EH (cell line): ENCODE results near the gene BCORL1.

Experiments
- DNase-seq: peaks from one replicate; pipeline ENCODE4 v3.0.0-alpha.2; 2015; ENCODE audit warnings: low read depth

The BCORL1 gene

DNA sequence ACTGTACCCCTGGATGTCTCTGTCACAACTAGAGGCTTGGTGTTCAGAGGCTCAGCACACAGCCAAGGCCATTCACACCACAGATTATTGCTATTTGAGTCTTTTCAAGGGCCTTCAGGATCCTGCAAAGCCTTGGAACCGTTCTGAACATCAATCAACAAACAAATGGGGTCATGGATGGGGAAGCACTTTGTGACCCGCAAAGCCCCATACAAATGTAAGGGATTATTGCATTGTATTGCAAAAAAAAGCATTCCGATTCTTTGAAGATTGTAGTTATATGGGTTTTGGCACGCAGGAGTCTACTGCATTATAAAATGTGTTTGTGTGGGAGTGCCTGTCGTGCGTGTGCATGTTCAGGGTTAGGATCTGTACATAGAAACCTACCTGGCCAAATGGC is 17.3 kb upstream of the BCORL1 start:
- DNase-seq, result no peak

DNA sequence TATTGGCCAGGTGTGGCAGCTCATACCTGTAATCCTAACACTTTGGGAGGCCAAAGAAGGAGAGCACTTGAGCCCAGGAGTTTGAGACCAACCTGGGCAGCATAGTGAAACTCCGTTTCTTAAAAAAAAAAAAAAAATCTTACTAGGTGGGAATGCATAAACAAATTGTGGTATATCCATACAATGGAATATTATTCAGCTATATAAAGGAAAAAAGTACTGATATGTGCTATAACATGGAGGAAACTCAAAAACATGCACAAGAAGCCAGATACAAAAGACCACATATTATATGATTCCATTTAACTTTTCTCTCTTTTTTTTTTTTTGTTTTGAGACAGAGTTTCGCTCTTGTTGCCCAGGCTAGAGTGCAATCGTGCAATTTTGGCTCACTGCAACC is 13.5 kb upstream of the BCORL1 start:
- no peak for DNase-seq

DNA sequence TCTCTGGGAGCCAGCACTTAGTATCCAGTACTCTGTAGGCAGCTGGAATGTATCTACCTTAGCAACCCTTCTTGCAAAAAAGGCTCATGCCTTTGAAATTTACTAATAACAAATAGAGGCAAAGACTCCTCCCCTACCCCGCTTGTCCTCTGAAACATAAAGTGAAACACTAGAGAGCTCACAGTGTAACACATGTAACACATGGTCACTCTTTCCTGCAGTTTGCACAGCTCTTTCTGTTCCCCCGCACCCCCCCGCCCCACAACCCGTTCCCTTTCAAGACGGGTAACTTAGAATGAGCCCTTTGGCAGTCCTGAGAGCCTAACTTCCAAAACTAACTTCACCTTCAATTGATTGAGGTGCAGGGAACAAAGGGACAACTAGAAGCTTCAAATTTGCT is 6.0 kb upstream of the BCORL1 start:
- no peak for DNase-seq

DNA sequence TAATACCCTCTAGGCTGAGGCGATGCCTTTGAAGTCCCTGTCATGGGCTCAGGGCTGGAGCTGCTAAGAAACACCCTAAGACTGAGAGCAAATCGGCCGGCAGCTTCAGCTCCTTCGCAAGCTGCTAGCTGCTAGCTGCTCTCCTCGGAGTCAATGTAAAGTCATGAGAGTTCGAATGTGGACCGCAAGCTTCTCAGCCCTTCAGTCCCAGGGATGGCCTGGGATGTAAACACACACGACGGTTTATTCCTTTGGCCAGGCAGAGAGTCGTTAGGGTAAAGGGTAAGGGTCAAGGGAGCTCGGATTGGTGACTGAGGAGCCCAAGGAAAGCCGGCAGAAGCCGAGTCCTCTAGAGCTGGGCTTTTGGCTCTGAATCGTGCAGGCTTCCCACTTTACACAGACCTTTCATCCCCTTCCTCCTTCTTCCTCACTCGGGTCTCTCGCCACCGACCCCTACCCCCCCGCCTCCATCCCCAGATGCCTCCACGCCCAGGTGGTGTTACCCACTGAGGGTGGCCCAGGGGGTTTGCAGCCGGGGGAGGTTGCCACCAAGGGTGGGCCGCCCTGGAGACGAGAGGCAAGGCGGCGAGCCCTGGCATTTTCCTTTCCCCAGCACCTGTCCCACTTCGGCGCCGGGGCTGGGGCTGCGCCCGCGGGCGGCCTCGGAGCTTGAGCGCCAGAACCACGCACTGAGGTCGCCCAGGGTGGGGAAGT is 3.1 kb upstream of the BCORL1 start:
- DNase-seq, result no peak

DNA sequence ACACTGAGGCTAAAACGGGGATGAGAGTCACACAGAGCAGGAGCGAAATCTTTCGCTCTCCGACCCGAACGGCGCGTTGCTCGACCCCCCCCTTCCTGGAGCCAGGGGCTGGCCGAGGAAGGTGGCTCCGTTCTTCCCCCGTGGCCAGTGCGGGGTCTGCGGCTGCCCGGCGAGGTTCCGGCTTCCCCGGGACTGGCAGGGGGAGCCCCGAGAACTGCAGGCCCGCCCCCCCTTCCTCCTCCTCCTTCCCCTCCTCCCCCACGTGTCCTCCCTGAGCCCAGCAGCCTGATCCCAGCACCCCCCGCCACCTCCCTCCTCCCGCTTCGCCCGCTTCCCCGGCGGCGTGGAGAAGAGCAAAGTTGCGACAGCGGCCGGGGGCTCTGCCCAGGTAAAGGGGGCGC is 2.4 kb upstream of the BCORL1 start:
- DNase-seq, result no peak

DNA sequence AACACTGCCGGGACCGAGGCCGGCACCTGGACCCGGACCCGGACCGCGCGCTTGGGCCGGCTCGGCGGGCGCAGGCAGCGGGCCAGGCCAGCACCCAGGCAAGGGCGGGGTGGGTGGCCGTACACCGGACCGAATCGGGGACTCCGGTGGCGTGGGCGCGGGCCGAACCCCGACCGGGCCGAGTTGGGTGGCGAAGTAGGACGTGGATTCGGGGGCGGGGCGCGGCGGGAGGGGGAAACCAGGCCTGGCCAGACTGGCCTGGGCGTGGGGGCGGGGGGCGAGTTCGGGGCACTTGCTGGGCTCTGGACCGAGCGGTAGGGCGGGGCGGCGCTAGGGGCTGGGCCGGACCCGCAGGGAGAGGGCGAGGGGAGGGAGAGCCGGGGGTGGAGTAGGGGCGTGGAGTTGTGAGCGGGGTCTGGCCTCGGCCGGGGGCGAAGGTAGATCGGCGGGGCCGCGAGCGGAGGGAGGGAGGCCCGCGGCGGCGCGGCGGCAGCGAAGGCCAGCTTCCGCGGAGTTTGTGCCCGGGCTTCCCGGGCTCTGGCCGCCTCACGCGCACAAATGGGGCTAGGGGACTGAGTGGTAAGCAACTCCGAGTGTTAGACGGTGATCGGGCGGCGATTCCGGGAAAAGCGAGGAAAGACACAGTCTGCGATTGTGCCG is 1.8 kb upstream of the BCORL1 start:
- DNase-seq, result peak; percentile 38

DNA sequence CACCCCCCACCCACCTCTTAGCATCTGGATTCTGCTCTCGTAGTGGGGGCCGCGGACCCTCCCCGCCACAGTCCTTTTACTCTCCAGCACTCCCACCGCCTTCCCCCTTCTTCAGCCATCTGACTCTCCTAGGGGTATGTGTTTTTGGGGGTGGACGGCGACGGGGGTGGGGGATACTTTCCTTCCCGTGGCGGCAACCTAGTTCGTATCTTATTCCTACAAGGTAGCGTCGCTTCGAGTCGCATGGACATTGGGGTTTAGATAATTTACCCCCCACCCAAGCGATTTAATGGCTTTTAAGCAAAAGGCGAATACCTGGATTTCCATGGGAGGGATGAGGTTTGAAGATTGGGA is 1.3 kb upstream of the BCORL1 start:
- no peak for DNase-seq

DNA sequence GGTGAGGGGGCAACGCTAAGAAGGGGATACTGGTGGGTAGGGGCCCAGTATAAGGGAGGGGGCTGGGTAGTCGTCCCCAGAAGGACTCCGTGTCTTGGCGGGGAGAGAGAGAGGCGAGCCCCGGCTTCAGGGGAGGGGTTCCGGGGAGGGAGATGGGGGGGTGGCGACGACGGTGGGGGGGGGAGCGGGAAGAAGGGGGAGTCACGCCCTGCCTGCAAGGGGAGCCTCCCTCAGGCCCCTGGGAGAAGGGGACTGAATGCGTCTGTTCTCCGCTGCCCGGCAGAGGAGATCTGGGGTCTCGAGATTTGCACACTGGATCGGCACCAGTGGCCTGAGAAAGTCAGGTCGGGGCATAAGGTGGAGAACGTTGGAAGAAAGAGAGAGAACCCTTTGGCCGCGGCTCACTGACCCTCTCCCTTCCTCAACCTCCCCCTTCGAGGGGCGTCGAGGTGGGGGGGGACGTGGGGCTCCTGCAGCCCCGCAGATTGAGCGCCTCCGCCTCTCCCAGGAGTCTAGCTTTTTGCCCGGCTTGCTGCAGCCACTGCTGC is 609 bp upstream of the BCORL1 start:
- DNase-seq, result no peak

DNA sequence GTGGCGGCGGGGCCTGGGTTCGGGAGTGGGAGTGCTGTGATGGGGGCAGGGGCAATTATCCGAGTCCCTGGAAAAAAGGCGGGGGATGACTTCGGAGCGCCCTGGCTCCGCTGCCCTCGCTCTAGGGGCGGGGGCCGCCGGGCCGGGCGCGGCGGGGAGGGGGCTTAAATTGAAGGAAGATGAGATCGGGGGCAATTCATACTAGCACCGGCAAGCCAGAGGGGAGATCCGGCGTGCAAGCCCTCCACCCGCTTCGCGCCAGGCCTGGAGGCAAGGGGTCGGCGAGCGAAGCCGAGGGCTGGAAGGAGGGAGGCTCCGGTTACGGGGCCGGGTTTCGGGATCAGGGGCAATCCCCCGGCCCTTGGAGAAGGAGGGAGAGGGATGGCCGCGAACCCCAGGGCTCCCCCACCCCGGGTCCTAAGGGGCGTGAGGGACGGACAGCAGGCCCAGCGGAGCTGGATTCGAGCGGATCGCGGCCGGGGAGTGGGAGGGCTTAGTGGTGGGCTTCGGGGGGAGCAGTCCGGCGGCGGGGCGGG is 1.2 kb downstream of the BCORL1 start:
- no peak for DNase-seq

DNA sequence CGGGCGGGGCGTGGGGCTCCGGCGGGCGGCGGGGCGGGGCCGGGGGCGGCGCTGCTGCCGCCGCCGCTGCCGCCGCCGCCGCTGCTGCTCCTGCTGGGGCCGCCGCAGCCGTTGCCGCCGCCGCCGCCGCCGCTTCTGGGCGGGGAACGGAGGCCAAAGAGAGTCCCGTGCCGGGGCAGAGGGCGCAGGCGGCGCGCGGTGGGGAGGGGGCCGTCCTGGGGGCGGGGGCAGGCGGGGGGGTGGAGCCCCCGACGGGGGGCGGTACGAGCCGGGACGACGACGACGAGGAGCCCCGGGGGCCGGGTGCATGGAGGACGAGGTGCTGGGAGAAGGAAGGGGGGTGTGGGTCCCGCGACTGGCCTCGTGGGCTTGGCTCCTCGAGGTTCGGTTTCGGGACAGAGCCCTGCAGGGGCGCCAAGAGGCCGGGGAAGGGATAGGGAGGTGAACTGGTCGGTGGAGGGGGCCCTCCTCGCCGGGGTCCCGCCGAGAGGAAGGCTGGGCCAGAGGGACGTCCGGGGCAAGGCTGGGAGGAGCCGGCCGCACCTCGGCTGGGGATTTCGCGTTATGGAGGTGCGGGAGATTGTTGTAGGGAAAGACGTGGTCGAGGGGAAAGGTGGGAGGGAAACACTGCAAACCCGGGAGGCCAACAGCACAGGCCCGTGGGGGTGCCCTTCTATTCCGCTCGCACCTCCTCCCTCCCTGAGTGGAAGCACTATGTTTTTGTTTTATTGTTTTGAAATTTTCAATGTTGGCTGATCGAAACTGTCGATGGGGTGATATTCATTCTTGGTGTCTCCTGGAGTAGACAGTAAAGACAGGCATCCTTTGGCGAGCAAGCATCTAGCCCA is 1.9 kb downstream of the BCORL1 start:
- DNase-seq, result peak; percentile 23

DNA sequence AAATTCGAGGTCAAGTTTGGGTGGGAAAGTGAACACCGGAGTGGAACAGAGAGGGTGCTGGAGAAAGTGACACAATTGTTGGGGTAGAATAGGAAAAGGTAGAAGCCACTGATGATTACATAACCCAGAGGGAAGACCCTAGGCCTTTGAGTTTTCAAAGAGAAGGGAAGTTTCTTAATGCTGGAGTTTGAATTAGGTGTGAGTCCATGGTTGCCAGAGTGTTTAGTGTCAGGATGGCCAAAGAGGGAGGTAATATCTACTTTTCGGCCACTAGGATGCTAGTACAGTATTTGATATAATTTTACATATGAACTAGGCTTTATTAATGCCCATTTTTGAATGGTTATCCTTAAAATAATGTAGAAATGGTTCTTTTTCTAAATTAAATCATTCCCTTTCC is 5.4 kb downstream of the BCORL1 start:
- no peak for DNase-seq

DNA sequence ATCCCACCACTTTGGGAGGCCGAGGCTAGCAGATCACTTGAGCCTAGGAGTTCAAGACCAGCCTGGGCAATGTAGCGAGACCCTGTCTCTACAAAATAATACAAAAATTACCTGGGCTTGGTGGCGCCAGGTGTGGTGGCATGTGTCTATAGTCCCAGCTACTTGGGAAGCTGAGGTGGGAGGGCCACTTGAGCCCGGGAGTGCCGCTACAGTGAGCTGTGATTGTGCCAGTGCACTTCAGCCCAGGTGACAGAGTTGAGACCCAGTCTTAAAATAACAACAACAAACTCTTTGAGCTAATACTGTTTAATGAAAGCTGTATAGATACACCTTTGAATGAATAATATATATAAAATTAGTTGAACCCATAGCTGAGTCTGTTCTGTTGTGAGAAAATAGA is 9.7 kb downstream of the BCORL1 start:
- DNase-seq, result no peak

DNA sequence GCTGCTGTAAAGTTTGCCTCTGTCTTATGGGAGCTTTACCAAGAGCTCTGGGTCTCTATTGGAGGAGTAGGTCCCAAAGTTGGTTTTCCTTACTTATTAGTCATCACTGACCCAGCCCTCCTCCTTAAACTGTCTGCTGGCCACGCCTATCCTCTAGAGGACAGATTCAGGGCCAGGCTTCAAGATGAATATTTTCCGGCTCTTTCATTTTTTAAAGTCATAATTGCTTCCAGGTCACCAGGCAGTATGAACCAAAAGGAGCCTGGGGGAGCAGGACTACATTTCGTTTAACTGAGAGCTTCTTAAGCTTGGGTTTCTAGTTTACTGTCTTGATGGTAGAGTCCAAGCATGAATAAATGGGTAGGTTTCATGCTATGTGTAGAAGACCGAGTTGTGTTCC is 13.7 kb downstream of the BCORL1 start:
- peak; percentile 78 for DNase-seq

DNA sequence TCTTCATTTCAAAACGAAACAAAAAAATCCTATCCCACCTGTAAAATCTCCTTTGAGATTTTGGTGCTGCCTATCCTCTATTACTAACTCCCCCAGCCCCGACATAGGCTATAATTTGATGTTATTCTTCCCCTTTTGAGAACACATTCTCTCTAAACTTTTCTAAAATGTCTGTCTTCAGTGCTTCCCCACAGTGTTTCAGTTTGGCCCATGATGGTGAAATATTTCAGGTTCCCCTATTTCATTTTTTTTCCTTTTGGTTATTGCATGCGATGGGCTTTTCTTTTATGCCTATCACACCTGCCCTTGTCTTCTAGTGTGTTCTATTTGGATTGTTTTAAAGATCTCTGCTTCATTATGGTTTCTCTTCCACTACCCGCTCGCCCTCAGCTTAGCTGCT is 14.7 kb downstream of the BCORL1 start:
- DNase-seq, result no peak

DNA sequence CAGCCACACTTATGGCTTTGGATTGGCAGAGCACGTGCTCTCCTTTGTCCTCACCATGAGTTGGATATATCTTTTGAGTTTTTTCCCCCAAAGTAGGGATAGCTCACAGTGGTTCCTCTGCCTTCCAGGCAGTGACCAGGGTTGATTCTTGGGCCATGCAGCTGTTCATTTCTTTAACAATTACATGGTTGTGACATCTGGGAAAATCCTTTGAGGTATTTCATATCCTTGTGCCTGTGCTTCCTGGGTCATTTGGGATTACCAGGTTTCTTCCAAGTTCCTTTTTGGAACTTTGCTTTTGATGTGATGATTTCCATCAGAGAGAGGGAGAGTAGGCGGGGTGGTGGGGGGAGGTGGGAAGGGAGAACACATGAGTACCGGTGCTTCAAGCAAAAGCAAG is 15.6 kb downstream of the BCORL1 start:
- no peak for DNase-seq

DNA sequence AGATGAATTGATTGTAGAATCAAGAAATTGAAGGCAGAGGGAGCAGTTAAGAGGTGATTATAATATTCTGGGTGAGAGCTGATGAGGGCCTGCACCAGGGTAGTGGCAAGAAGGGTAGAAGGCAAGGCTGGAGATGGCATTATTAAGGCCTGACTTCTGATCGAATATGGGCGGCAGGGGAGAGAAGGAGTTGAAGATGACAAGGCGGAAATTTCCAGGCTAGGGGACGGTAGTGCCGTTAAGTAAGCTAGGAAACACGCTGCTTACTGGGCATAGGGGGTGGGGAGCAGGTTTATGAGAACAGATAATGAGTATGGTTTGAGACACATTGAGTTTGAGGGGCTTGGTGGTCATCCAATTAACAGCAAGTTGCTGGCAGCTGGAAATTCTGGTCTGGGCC is 19.5 kb downstream of the BCORL1 start:
- DNase-seq, result no peak

DNA sequence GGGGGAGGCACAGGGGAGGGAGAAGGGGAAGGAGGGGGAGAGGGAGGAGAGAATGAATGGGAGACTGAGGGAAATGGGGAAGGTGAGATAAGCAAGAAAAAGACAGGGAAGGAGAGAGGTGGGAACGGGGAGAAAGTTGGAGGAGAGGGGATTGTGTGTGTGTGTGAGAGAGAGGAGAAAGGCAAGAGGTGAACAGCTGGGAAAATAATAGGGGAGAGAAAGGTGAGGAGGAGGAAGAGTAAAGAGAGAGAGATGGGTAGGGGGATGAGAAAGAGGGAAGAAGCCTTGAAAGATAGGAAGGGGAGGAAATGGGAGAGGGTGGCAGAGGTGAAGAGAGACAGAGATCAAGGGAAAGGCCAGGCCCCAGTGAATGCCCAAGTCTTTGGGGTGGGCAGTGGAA is 20.1 kb downstream of the BCORL1 start:
- no peak for DNase-seq

DNA sequence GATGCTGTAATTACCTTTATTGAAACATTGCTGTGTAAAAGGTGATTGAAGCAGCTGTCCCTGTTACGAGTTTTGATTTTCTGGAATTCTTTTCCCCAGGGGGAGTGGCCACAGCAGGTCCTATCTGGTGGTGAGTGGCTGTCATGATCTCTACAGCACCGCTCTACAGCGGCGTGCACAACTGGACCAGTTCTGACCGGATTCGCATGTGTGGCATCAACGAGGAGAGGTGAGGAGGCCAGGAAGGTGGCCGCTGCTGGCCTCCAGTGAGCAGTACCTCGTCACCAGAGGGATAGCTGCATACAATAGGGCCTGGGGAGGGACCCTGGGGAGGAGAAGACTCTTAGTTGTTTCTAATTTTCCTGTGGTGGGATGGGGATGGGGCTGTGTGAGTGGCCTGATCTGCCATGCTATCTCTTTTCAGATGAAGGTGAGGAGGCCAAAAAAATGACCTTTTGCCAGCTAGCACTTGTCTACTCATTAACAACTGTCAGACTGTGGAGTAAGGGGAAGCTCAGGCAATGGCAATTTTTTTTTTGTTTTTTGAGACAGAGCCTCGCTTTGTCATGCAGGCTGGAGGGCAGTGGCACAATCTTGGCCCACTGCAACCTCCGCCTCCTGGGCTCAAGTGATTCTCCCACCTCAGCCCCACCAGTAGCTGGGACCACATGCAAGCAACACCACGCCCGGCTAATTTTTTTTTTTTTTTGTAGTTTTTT is 22.8 kb downstream of the BCORL1 start:
- no peak for DNase-seq

DNA sequence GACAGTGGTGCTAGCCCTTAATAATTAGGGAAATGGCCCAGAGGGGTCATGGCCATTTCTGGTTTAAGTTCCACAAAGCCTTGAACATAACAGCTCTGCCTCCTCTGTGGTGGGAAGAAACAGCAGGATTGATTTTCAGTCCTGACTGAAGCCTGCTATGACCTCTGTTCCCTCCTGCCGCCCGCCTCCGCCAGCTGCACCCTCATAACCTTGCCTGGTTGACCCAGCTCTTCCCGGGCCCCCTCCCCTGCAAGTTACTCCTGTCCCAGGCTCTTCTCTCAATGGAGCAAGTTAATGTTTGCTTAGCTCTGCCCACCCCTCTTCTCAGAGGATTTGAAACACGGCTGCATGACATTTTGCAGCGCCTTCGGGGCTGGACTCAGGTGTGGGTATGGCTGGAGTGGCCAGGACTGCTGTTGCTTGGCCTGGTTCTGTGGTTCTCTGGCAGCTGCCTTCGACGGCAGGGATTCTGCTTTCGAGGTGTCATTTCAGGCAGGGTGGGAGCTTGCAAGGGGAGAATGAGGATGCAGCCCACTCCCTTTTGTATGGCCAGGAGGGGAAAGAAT is 27.3 kb downstream of the BCORL1 start:
- DNase-seq, result no peak

DNA sequence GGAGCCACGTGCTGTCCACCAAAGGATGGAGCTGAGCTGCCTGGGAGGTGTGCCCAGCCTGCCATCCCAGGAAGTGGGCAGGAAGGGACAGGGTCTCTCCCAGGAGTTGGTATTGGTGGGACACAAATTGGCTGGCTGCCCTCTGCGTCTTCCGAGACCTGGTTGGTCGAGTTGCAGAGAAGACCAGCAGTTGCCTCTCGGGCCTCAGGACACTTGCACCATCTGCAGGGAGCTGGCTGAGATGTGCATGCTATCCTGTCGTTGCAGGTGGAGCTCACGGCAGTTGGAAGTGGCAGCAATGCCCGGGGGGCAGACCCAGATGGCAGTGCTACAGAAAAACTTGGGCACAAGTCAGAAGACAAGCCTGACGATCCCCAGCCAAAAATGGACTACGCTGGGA is 30.2 kb downstream of the BCORL1 start:
- DNase-seq, result no peak

DNA sequence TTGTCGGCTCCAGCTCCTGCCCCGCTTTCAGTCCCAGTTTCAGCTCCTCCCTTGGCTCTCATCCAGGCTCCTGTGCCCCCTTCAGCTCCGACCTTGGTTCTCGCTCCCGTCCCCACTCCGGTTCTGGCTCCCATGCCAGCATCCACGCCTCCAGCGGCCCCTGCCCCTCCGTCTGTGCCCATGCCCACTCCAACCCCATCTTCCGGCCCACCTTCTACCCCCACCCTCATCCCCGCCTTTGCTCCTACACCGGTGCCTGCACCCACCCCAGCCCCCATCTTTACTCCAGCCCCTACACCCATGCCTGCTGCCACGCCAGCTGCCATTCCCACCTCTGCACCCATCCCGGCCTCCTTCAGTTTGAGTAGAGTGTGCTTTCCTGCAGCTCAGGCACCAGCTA is 31.2 kb downstream of the BCORL1 start:
- DNase-seq, result no peak

DNA sequence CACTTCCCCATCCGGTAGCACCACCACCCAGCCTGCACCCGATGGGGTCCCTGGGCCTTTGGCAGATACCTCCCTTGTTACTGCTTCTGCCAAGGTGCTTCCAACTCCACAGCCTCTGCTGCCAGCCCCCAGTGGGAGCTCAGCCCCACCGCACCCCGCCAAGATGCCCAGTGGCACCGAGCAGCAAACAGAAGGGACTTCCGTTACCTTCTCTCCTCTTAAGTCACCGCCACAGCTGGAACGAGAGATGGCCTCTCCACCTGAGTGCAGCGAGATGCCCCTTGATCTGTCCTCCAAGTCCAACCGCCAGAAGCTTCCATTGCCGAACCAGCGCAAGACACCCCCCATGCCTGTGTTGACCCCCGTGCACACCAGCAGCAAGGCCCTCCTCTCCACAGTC is 31.9 kb downstream of the BCORL1 start:
- DNase-seq, result no peak
